Activated CD8-positive, alpha-beta T cell treated with anti-CD3 and anti-CD28 coated beads, Interleukin-2, amount 10 ng/mL, durations not matched to agents 7 days and 5 days (primary cell): ENCODE data around the gene STARD6. TPM values are rescaled to one million over a fixed set of nuclear protein-coding genes. Genes with fewer than 3 reads are reported as not detected.
"Not testable (repeated sequence)": the region's sequence is repeated elsewhere in the genome, so short reads cannot be mapped to it uniquely, and the experiment has no call there.

Experiments
- ATAC-seq: fragments of 150-1000 bp; cut with Tn5 transposase; one replicate; pipeline ENCODE4 v1.10.0; 2021; ENCODE audit warnings: moderate library complexity
- CTCF ChIA-PET: fragments of 350-600 bp; sonication (Branson Sonifier 250); formaldehyde crosslinking; loops from one replicate; lab custom pipeline; 2021; ENCODE audit warnings: antibody characterized with exemption; lab: Charles Lee
- POLR2A ChIA-PET: fragments of 350-600 bp; sonication (Branson Sonifier 250); formaldehyde crosslinking; loops from one replicate; lab custom pipeline; 2021; ENCODE audit warnings: antibody characterized with exemption; lab: Charles Lee
- DNase-seq: peaks from one replicate; pipeline ENCODE4 v3.0.0-alpha.2; 2020
- H3K27ac Mint-ChIP-seq: one replicate; pipeline ENCODE4 v1.8.0; 2021; ENCODE audit warnings: mild to moderate bottlenecking, mixed read lengths
- H3K27me3 Mint-ChIP-seq: one replicate; pipeline ENCODE4 v1.8.0; 2021; ENCODE audit warnings: low read depth, mixed read lengths
- H3K36me3 Mint-ChIP-seq: one replicate; pipeline ENCODE4 v1.8.0; 2021; ENCODE audit warnings: low read depth, mixed read lengths
- H3K4me1 Mint-ChIP-seq: one replicate; pipeline ENCODE4 v1.8.0; 2021; ENCODE audit warnings: low read depth, mixed read lengths
- H3K4me3 Mint-ChIP-seq: one replicate; pipeline ENCODE4 v1.8.0; 2021; ENCODE audit warnings: mild to moderate bottlenecking, mixed read lengths
- H3K9me3 Mint-ChIP-seq: one replicate; pipeline ENCODE4 v1.8.0; 2022; ENCODE audit warnings: mixed read lengths; ENCODE audit not compliant: insufficient read depth
- total RNA-seq, 2 experiments: library from RNA; stranded (reverse); gene quantifications; one replicate each; pipeline ENCODE4 v1.2.3, GENCODE V29; 2021

Gene STARD6
- total RNA-seq, 2 experiments from 2014 or later: not detected

- Mint-ChIP-seq H3K27me3 (peaks cover 4% of the 10 kb centered on the region), H3K4me1 (no peaks in the 10 kb centered on the region), H3K36me3 (no peaks in the 10 kb centered on the region), H3K9me3 (peaks cover 4% of the 10 kb centered on the region), H3K27ac (no peak overlapping the region), H3K4me3 (no peak overlapping the region)
- ATAC-seq (no peak), DNase-seq (no peak)
- CTCF ChIA-PET: interaction anchor here (1.9 kb wide), 1 partner anchor 54 kb away, joined by 5 read pairs; no protein-coding TSS in a partner anchor
- POLR2A ChIA-PET: interaction anchor here (0.7 kb wide), 1 partner anchor 19 kb away, joined by 3 read pairs; no protein-coding TSS in a partner anchor
Measured at GRCh38 chr18:54338230-54338629, 19.4 kb downstream of the STARD6 start.

GRCh38 chr18:54335638-54336173, 22.0 kb downstream of the STARD6 start:
- ChIA-PET CTCF (no interaction called here), POLR2A (no interaction called here)
- DNase-seq (no peak), ATAC-seq (no peak)
- Mint-ChIP-seq H3K27me3 (peaks cover 8% of the 10 kb centered on the region), H3K9me3 (no peaks in the 10 kb centered on the region), H3K27ac (no peak overlapping the region), H3K4me1 (no peaks in the 10 kb centered on the region), H3K36me3 (no peaks in the 10 kb centered on the region), H3K4me3 (no peak overlapping the region)

- no peak overlapping the region for H3K27ac Mint-ChIP-seq
- peaks cover 17% of the 10 kb centered on the region for H3K27me3 Mint-ChIP-seq
- no peak overlapping the region for H3K4me3 Mint-ChIP-seq
- no peak for DNase-seq
- CTCF ChIA-PET: interaction anchor here (1.2 to 1.5 kb wide), 2 partner anchors 27 to 107 kb away, joined by 6 read pairs; partner anchors contain the start of genes C18orf54 and STARD6
- POLR2A ChIA-PET: no interaction called here
- no peaks in the 10 kb centered on the region for H3K9me3 Mint-ChIP-seq
- no peaks in the 10 kb centered on the region for H3K4me1 Mint-ChIP-seq
- no peak for ATAC-seq
- no peaks in the 10 kb centered on the region for H3K36me3 Mint-ChIP-seq
Measured at GRCh38 chr18:54330768-54331548, 26.7 kb downstream of the STARD6 start.

- DNase-seq (no peak), ATAC-seq (no peak)
- Mint-ChIP-seq H3K36me3 (no peaks in the 10 kb centered on the region), H3K4me3 (no peak overlapping the region), H3K9me3 (no peaks in the 10 kb centered on the region), H3K27ac (no peak overlapping the region), H3K27me3 (peaks cover 15% of the 10 kb centered on the region), H3K4me1 (no peaks in the 10 kb centered on the region)
- CTCF ChIA-PET: interaction anchor here (1.5 kb wide), 1 partner anchor 28 kb away, joined by 6 read pairs; the partner anchor contains the start of genes C18orf54 and STARD6
- POLR2A ChIA-PET: interaction anchor here (0.7 to 1.0 kb wide), 2 partner anchors 28 to 105 kb away, joined by 3 to 4 read pairs; partner anchors contain the start of genes C18orf54 and STARD6
Measured at GRCh38 chr18:54329787-54330186, 27.9 kb downstream of the STARD6 start.

- no peak for ATAC-seq
- ChIA-PET CTCF (no interaction called here), POLR2A (no interaction called here)
- Mint-ChIP-seq H3K4me3 (no peak overlapping the region), H3K9me3 (no peaks in the 10 kb centered on the region), H3K27ac (no peak overlapping the region), H3K27me3 (peaks cover 13% of the 10 kb centered on the region), H3K4me1 (no peaks in the 10 kb centered on the region), H3K36me3 (no peaks in the 10 kb centered on the region)
- no peak for DNase-seq
Measured at GRCh38 chr18:54327818-54328217, 29.8 kb downstream of the STARD6 start.

GRCh38 chr18:54323970-54324369, 33.7 kb downstream of the STARD6 start:
- DNase-seq (no peak), ATAC-seq (no peak)
- no peaks in the 10 kb centered on the region for H3K4me1 Mint-ChIP-seq
- no peak overlapping the region for H3K27ac Mint-ChIP-seq
- ChIA-PET POLR2A (no interaction called here), CTCF (interaction anchor here (0.9 to 1.9 kb wide), 2 partner anchors 34 to 101 kb away, joined by 4 read pairs; partner anchors contain the start of genes C18orf54 and STARD6)
- H3K27me3 Mint-ChIP-seq: peaks cover 11% of the 10 kb centered on the region
- H3K9me3 Mint-ChIP-seq: no peaks in the 10 kb centered on the region
- H3K4me3 Mint-ChIP-seq: no peak overlapping the region
- H3K36me3 Mint-ChIP-seq: no peaks in the 10 kb centered on the region

- ChIA-PET CTCF (interaction anchor here (0.9 to 1.9 kb wide), 2 partner anchors 35 to 100 kb away, joined by 4 read pairs; partner anchors contain the start of genes C18orf54 and STARD6), POLR2A (no interaction called here)
- H3K27ac Mint-ChIP-seq: no peak overlapping the region
- no peak overlapping the region for H3K4me3 Mint-ChIP-seq
- no peak for DNase-seq
- ATAC-seq: no peak
- no peaks in the 10 kb centered on the region for H3K4me1 Mint-ChIP-seq
- no peaks in the 10 kb centered on the region for H3K9me3 Mint-ChIP-seq
- H3K27me3 Mint-ChIP-seq: peaks cover 12% of the 10 kb centered on the region
- H3K36me3 Mint-ChIP-seq: no peaks in the 10 kb centered on the region
Measured at GRCh38 chr18:54323561-54323960, 34.1 kb downstream of the STARD6 start.

- ChIA-PET CTCF (interaction anchor here (1.3 to 1.6 kb wide), 2 partner anchors 41 to 197 kb away, joined by 4 to 5 read pairs; partner anchors contain the start of genes C18orf54 and STARD6), POLR2A (no interaction called here)
- ATAC-seq: no peak
- Mint-ChIP-seq H3K27ac (no peak overlapping the region), H3K36me3 (no peaks in the 10 kb centered on the region), H3K27me3 (peaks cover 17% of the 10 kb centered on the region), H3K4me1 (no peaks in the 10 kb centered on the region), H3K9me3 (no peaks in the 10 kb centered on the region), H3K4me3 (no peak overlapping the region)
- DNase-seq: no peak
Measured at GRCh38 chr18:54316071-54316820, 41.4 kb downstream of the STARD6 start.

GRCh38 chr18:54309564-54309963, 48.1 kb downstream of the STARD6 start:
- peaks cover 13% of the 10 kb centered on the region for H3K27me3 Mint-ChIP-seq
- H3K36me3 Mint-ChIP-seq, DNase-seq, H3K4me1 Mint-ChIP-seq, POLR2A ChIA-PET, H3K27ac Mint-ChIP-seq, H3K4me3 Mint-ChIP-seq, CTCF ChIA-PET, H3K9me3 Mint-ChIP-seq, ATAC-seq: not testable (repeated sequence)

- Mint-ChIP-seq H3K27ac (no peak overlapping the region), H3K4me3 (no peak overlapping the region), H3K9me3 (peaks cover 7% of the 10 kb centered on the region), H3K36me3 (no peaks in the 10 kb centered on the region), H3K27me3 (peaks cover 21% of the 10 kb centered on the region), H3K4me1 (no peaks in the 10 kb centered on the region)
- ChIA-PET POLR2A (no interaction called here), CTCF (no interaction called here)
- no peak for DNase-seq
- no peak for ATAC-seq
Measured at GRCh38 chr18:54303408-54303807, 54.2 kb downstream of the STARD6 start.

GRCh38 chr18:54298991-54299390, 58.7 kb downstream of the STARD6 start:
- DNase-seq, H3K4me1 Mint-ChIP-seq, POLR2A ChIA-PET, H3K9me3 Mint-ChIP-seq, ATAC-seq, CTCF ChIA-PET, H3K36me3 Mint-ChIP-seq, H3K27ac Mint-ChIP-seq, H3K4me3 Mint-ChIP-seq: not testable (repeated sequence)
- peaks cover 11% of the 10 kb centered on the region for H3K27me3 Mint-ChIP-seq
